Ovary (tissue), 3 donors: ENCODE measurements around the gene MST1R.

Experiments used
- CTCF ChIP-seq, 3 donors: fragments of 450-650 bp in 2 of 3; fragments of 200-600 bp in 1 of 3; IDR thresholded peaks; one replicate each; pipeline versions ENCODE4 v1.5.1 to v1.8.0; 2016 to 2022; ENCODE audit warnings: antibody characterized with exemption in 3 of 3, mild to moderate bottlenecking in 1 of 3
- EP300 ChIP-seq: sonication (generic); formaldehyde crosslinking; IDR thresholded peaks from one replicate; pipeline ENCODE4 v1.6.1; 2017; ENCODE audit warnings: antibody characterized with exemption
- POLR2A ChIP-seq: fragments of 450-650 bp; IDR thresholded peaks from one replicate; pipeline ENCODE4 v1.6.1; 2017; ENCODE audit warnings: antibody characterized with exemption, mild to moderate bottlenecking, moderate library complexity
- donor health status: DM: no; HTN: no; CAD: no.

GRCh38 chr3:49878686-49879085 is 25.0 kb downstream of the MST1R start:
- no peak for TF ChIP-seq EP300
- TF ChIP-seq CTCF (IDR thresholded peaks at IDR 0.05): no peak
- no peak for TF ChIP-seq POLR2A
